Hematopoietic multipotent progenitor cell treated with erythropoietin and hydrocortisone succinate and interleukin-3 and kit ligand, for 4 days (in vitro differentiated cells): ENCODE results near the gene NDUFAF2.
"Not testable (repeated sequence)": the region's sequence is repeated elsewhere in the genome, so short reads cannot be mapped to it uniquely, and the experiment has no call there.

Source experiments
- DNase-seq: peaks from one replicate; pipeline ENCODE4 v3.0.0-alpha.2; 2015

Gene NDUFAF2, protein sequence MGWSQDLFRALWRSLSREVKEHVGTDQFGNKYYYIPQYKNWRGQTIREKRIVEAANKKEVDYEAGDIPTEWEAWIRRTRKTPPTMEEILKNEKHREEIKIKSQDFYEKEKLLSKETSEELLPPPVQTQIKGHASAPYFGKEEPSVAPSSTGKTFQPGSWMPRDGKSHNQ

DNA sequence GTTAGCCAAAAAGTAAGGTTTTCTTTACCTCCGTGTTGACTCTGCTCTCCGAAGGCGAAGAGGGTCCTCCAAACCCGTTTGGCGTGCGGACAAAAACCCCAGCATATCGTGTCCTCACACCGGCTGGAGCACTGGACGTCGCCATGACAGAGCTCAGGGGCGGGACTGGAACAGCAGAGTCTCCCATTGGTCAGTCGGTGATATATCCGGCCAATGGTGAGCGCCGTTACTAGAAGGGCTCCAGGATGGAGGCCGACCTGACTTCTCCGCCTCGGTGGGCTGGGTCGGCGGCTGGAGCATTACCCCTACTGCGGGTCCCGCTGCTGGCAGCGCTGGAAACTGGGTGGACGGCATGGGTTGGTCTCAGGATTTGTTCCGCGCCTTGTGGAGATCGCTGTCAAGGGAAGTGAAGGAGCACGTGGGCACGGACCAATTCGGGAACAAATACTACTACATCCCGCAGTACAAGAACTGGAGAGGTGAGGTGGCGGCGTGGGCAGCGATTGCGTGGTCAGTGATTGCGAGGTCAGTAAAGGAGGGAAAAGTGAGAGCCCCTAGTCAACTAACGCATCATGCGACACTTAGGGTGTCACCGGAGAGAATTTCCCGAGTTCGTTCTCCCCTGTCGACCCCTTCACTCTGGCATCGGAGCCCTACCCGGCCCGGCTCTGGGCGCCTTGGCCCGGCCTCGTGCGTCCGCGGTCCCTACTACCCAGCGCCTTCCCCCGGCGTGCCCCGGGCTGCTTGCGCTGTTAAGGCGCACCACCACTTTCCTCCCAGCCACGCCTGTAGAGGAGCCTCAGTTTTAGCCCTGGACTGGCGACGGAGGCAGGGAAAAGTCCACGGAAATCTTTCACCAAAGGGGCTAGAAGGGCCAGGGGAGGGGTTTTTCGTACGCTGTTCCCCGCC, at the start of gene NDUFAF2, which contains the start of gene ERCC8:
TSS of gene NDUFAF2 (plus strand) at position 302 of the 909 bp plus-strand sequence. CDS start at position 353, 51 bp downstream.
TSS of gene ERCC8 (minus strand) at position 167 of the 909 bp plus-strand sequence. CDS start at position 105, 62 bp downstream.
- peak; percentile 97 for DNase-seq

GRCh38 chr5:60896991-60897390, 48.0 kb upstream of the NDUFAF2 start:
- DNase-seq = no peak

GRCh38 chr5:60903356-60903755, 41.6 kb upstream of the NDUFAF2 start:
- no peak for DNase-seq

GRCh38 chr5:60916646-60917045, 28.4 kb upstream of the NDUFAF2 start:
- DNase-seq = no peak

DNA sequence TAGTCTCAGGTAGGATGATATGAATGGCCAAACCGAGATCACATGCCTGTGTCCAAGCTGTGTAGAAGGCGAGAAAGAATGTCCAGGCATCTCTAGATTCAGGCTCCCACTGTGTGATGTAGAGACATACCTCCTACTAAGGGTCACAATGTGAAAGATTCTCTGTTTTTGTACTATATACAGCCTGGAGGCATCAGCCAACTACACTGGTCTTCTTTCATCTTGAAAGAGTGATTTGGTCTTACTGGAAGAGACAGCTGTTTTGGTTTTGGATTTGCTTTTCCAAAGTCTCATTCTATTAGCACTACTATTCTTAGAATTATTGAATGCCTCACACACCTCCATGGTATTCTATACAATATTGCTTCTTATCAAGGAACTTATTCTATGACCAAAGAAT, 26.5 kb upstream of the NDUFAF2 start:
- DNase-seq = no peak

- no peak for DNase-seq
Observed at GRCh38 chr5:60927450-60927849, 17.6 kb upstream of the NDUFAF2 start.

GRCh38 chr5:60929024-60929423, 16.0 kb upstream of the NDUFAF2 start:
- peak; percentile 38 for DNase-seq

GRCh38 chr5:60943624-60944023, 1.4 kb upstream of the NDUFAF2 start:
- DNase-seq = peak; percentile 40

DNA sequence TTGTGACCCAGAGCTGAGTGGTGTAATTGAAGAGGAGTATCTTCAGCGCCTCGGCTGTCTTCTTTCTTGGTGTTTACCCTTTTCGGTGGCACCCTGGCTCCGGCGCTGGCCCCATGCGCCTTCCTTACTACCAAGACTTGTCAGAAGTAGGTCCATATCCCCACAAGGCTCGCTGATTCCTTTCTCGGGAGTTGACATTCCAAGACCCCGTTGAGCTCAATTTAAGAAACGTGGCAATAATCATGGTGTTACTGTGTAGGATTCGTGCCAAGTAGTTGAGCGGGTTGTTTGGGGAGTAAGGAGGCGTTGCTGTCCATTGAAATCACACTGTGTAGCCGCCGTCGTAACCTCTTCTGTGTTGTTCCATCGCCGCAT, 795 bp downstream of the NDUFAF2 start:
- DNase-seq = peak; percentile 63

DNA sequence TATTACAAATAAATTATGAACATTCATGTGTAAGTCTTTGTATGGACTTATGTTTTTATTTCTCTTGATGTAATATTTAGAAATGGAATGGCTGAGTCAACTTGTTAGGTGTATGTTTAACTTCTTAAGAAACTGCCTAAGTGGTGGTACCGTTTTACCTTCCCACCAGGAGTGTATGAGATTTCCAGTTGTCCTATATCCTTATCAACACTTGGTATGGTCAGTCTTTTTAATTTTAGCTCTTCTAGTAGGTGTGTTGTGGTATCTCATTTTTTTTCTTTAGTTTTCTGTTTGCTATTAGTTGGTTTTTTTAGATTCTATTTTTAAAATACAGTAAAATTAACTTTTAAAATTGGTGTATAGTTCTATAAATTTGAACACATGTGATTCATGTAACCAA, 3.7 kb downstream of the NDUFAF2 start:
- DNase-seq = no peak

- no peak for DNase-seq
Observed at GRCh38 chr5:60955239-60955638, 10.2 kb downstream of the NDUFAF2 start.

- no peak for DNase-seq
Observed at GRCh38 chr5:60958088-60958487, 13.1 kb downstream of the NDUFAF2 start.

GRCh38 chr5:60958712-60959111, 13.7 kb downstream of the NDUFAF2 start:
- DNase-seq = no peak

GRCh38 chr5:60959156-60959555, 14.2 kb downstream of the NDUFAF2 start:
- DNase-seq = peak; percentile 65

DNA sequence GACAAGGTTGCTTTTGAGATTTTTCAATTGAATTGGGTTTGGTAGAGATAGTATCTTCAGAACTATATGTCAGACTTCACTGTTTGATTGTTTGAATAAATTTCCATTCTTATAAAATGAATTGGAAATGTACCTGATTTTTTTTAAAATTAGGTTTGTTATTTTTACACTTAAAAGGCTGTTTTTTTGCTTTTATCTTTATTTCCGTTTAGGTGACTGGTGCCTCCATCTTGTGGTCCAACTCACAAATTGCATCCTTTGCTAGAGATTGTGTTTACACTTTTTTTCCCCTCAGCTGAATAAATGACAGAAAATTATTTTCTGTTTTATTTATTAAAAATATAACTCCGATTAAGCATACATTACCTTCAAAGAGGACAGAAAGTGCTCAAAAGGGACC, 15.6 kb downstream of the NDUFAF2 start:
- peak; percentile 58 for DNase-seq

DNA sequence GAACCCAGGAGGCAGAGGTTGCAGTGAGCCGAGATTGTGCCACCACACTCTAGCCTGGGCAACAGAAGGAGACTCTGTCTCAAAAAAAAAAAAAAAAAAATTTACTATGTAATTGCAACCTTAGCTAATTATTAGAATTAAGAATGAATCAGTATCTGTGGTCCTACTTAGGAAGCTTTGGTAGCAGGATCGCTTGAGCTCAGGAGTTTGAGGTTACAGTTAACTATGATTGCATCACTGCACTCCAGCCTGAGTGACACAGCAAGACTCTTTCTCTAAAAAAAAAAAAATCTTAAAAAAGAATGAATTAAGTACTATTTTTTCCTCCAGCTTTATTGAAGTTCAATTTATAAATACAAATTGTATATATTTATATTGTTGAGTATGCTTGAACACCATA, 16.7 kb downstream of the NDUFAF2 start:
- peak; percentile 76 for DNase-seq

DNA sequence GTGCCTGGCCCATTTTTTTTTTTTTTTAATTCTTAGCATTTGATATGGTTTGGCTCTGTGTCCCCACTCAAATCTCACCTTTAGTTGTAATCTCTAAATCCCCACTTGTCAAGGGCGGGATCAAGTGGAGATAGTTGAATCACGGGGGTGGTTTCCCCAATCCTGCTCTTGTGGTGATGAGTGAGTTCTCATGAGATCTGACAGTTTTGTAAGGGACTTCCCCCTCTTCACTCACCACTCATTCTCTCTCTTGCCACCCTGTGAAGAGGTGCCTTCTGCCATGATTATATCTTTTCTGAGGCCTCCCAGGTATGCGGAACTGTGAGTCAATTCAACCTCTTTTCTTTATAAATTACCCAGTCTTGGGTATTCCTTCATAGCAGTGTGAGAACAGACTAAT, 27.2 kb downstream of the NDUFAF2 start:
- DNase-seq = no peak

- no peak for DNase-seq
Observed at GRCh38 chr5:60977956-60978737, 33.1 kb downstream of the NDUFAF2 start.

DNA sequence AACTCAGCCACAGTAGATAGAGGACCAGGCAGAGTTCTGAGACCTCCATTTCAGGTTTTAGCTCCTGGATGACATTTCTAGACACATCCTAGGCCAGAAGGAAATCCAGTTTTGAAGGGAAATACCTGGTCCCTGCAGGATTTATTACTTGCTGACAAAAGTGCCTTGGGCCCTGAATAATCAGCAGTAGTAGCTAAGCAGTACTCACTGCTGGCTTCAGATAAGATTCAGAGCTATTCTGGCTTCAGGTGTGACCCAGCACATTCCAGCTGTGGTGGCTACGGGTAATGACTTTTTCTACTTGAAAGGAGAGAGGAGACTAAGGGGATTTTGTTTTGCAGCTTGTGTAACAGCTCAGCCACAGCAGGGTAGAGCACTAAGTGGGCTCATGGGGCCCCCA, 34.0 kb downstream of the NDUFAF2 start:
- DNase-seq = peak; percentile 30

DNA sequence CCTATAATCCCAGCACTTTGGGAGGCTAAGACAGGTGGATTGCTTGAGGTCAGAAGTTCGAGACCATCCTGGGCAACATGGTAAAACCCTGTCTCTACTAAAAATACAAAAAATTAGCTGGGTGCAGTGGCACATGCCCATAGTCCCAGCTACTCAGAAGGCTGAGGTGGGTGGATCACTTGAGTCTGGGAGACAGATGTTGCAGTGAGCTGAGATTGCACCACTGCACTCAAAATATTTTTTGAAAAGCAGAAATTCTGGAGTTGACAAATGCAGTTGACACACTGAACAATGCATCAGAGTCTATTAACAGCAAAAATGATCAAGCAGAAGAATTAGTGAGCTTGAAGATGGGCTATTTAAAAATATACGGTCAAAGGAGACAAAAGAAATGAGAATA, 35.5 kb downstream of the NDUFAF2 start:
- no peak for DNase-seq

GRCh38 chr5:60982127-60982526, 37.1 kb downstream of the NDUFAF2 start:
- not testable (repeated sequence) for DNase-seq

- DNase-seq = no peak
Observed at GRCh38 chr5:60989790-60990189, 44.8 kb downstream of the NDUFAF2 start.

GRCh38 chr5:60992871-60993270, 47.9 kb downstream of the NDUFAF2 start:
- no peak for DNase-seq
